HT1080 (cell line): Measurements from ENCODE around the gene ZMYND8. TPM values are rescaled to one million over a fixed set of nuclear protein-coding genes. Genes with fewer than 3 reads are reported as not detected.
"Not testable (repeated sequence)": the region's sequence is repeated elsewhere in the genome, so short reads cannot be mapped to it uniquely, and the experiment has no call there.

Experiments used
- DNase-seq: peaks from one replicate; pipeline ENCODE4 v3.0.0-alpha.2; 2015; ENCODE audit warnings: low read depth
- total RNA-seq: library from RNA; depleted of rRNA; stranded (reverse); fragments of >200 nt; shearing (Covaris generic); gene quantifications from 2 replicates; pipeline ENCODE4 v1.2.3, GENCODE V29; 2014

Gene ZMYND8
- total RNA-seq, 1 experiment from 2014 or later, result 23.7 TPM

DNA sequence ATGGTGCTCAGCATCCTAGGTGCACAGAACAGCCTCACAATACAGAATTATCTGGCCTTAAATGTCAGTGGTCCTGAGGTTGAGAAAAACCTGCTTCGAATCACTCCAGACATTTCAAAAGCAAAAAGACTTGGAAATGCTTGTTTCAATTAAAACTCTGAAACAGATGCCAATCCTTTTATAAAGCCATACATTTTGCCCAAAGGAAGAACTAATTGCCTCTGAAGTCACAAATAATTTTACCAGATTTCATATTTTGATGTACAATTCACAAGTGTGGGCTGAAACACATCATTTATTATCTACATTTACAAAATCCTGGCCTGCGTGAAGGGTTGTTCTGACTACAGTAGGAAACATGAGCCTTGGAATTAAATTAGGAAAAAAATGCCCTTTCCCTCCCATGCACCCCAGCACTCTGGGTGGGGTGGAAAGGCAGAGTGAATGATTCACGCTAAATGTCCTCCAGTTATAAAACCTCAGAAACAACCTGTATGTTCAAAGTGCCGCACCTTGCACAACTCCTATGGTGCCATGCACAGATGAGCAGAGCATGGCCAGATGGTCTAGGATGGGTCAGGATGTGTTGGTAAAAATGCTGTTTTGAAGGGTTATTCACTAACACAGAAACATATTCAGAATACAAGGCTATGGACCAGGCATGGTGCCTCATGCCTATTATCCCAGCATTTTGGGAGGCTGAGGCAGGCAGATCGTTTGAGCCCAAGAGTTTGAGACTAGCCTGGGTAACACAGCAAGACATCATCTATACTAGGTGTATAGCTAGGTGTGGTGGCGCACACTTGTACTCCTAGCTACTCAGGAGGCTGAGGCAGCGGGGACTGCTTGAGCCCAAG lies 87.0 kb downstream of the ZMYND8 start:
- no peak for DNase-seq

DNA sequence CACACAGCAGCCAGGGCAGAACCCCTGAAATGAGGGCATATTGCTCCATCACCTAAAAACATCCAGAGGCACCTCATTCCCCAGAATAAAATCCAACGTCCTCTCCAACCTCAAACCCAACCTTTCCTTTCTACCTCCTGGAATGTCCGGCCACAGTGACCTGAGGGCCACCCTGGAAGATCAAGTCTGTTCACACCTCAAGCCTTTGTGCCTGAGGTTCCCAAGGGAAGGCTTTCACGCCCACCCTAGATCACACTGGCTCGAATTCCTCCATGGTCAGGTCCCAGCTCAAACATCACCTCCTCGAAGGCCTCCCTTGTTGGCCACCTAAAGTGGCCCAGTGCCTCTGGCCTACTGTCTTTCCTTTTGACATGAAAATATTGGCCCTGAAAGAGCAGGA lies 88.9 kb downstream of the ZMYND8 start:
- no peak for DNase-seq

DNA sequence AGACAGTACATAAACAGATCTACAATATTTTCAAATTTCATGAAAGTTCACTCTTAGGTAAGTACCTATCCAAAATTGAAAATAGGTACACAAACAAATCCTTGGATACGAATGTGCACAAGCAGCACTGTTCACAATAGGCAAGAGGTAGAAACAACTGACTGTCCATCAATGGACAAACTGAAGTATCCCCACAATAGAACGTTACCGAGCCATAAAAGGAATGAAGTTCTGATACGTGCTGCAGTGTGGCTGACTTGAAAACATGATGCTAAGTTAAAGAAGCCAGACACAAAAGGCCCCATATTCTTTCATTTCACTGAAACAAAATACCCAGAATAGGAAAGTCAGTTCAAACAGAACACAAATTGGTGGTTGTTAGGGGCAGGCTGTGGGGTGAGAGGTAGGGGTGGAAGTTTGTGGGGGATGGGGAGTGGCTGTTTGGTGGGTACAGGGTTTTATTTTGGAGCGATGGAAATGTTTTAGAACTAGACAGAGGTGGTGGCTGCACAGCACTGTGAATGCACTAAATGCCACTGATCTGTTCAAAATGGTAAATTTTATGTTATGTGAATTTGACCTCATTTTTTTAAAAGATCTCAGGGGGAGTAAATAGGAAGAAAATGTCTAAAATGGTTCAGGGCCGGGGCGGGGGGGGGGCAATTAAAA lies 89.5 kb downstream of the ZMYND8 start:
- no peak for DNase-seq

DNA sequence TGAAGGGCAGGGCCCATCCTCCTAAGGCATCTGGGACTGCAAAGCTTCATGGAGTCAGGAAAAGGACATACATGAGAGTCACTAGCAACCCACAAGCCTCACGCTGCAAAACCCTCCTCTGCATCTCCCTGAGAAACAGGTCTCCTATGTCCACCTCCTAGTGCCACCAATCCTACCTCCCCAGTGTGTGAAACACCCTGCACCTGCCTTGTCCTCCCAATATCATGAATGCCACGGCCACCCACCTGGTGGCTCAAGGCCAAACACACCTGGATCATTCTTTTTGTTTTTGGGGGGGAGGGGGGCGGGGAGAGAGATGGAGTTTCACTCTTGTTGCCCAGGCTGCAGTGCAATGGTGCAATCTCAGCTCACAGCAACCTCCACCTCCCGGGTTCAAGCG lies 90.5 kb downstream of the ZMYND8 start:
- no peak for DNase-seq

DNA sequence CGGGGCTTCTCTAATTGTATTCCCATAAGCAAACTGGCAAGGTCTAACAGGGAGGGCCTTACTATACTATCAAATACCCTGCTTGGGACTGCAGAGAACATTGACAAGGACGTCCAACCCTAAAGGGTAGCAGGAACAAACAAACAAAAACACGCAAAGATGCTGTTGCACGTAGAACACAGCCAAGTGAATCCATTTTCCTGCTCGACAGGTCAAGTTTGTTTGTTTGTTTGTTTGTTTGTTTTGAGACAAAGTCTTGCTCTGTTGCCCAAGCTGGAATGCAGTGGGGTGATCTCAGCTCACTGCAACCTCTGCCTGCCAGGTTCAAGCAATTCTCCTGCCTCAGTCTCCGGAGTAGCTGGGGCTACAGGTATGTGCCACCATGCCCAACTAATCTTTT lies 91.3 kb downstream of the ZMYND8 start:
- no peak for DNase-seq

DNA sequence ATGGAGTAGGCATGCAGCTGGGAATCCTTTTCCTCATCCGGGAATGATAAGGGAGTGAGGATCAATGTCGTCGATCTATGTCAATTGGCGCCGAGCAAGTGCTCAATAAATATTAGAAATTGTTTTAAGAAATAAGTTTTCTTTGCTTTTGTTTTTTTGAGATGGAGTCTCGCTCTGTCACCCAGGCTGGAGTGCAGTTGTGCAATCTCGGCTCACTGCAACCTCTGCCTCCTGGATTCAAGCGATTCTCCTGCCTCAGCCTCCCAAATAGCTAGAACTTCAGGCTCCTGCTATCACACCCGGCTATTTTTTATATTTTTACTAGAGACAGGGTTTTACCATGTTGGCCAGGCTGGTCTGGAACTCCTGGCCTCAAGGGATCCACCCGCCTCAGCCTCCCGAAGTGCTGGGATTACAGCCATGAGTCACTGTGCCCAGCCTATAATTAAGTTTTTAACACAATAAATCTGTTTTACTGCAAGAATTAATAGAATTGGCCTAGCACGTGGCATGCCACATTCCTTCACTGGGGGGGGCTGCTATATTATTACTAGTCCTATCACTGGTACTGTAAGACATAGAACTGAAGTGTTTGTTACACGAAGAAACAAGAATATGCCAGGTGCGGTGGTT lies 92.2 kb downstream of the ZMYND8 start:
- not testable (repeated sequence) for DNase-seq

DNA sequence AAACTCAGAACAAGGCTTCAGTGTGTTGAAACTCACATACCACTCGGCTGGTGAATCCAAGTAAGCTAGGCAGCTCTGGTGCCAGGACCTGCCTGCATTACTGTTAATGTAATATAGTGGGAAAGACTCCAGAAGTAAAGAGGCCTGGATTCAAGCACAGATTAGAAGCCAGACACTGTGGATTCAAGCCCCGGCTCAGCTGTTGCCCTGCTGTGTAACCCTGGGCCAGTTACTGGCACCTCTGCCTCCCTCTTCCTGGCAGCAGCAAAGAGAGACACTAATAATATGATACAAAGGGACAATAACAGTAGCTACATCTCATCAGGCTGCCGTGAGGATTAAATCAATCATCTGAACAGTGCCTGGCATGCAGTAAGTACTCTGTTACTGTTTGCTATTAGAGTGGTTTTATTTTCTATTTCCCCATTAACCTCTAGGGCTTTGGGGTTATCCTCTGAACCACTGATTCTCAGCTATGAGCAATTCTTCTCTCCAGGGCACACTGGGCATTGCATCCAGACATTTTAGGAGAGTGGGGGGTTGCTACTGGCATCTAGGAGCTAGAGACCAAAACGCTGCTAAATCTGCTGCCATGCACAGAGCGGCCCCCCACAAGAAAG lies 92.9 kb downstream of the ZMYND8 start:
- no peak for DNase-seq

DNA sequence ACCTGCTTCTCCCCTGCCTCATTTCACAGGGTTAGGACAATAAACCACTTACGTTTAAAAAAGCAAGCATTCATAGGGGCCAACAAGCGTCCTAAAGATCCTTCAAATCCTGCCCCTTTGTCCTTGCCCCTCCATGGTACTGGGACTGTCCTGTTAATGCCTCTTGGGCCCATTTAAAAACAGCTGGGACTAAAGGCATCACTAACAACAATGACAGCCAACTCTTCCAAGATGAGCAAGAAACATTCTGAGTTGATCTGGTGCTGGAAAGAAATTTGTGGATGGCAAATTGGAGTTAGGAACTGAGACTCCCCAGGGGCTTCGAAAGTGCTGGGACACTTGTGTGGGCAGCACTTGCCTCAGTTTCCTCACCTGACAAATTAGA lies 93.4 kb downstream of the ZMYND8 start:
- no peak for DNase-seq

DNA sequence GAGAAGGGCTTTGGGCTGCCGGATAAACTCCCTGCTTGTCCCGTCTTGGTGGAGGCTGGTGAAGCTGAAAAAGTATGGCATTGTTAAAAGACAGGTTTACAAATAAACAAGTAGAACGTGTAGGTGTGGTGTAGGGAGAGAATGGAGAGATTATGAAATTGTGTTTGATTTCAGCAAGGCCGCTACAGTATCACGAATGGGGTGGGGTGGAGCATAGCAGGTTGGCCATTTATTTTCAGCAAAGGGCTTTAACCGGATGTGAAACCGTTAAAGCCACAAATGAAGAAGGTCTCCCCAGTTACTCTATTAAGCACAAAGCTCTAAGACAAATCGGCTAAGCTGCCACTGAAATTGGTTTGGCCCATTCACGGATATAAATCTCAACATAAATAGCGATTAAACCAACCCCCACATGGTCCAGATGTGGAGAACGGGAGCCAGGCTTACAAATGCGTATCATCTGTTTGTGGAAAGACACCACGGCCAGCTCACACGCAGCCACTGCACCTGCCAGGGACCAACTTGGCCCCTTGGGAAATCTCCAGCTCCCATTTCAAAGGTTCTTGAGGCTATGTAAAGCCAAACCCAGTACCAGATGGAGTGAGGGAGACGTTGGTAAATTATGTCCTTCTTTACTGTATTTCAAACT lies 94.0 kb downstream of the ZMYND8 start:
- DNase-seq, result no peak

DNA sequence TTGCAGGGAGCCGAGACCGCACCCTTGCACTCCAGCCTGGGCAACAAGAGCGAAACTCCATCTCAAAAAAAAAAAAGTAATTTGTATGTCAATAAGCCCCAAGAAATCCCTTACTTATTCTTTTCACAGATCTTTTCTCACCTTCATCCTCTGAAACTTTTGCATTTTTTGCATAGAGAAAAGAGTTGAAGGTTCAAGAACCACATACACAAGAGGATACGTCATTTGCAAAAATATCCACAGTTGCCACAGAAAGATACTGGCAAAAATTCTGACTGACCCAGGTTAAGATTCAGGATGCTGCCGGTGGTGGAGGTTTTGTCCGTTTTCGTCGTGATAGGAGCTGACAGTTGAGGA lies 94.5 kb downstream of the ZMYND8 start:
- DNase-seq, result no peak

DNA sequence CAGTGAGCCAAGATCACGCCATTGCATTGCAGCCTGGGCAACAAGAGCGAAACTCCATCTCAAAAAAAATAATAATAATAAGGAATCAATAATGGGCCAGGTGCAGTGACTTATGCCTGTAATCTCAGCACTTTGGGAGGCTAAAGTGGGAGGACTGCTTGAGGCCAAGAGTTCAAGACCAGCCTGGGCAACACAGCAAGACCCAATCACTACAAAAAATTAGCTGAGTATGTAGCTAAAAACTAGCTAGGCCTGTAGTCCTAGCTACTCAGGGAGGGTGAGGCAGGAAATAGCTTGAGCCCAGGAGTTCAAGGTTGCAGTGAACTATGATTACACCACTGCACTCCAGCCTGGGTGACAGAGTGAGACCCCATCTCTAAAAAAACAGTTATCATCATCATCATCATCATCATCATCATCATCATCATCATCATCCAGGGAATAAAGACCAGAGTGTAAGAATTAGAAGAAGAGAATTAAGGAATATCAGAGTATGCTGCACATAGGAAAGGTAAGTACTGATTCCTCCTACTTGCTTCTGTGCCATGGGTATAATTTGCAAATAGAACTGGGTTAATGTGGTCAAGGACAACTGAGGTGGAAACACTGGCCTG lies 95.2 kb downstream of the ZMYND8 start:
- not testable (repeated sequence) for DNase-seq

DNA sequence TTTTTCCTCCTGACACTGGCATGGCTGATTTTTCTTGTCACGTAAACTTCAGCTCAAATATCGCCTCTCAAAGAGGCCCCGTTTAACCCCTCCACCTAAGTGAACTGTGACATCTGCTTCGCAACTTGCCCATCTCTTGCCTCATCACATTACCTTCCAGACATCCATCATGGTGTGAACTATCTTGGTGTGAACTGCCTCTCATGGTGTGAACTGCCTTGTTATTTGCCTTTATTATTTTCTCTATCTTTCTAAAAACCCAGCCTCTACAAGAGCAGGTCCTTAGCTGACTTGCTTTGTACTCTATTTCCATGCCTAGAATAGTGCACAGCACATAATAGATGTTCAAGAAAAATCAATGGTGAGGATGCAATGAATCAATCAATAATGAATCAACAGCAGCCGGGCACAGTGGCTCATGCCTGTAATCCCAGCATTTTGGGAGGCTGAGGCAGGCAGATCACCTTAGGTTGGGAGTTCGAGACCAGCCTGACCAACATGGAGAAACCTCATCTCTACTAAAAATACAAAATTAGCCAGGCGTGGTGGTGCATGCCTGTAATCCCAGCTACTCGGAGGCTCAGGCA lies 95.9 kb downstream of the ZMYND8 start:
- DNase-seq, result not testable (repeated sequence)

DNA sequence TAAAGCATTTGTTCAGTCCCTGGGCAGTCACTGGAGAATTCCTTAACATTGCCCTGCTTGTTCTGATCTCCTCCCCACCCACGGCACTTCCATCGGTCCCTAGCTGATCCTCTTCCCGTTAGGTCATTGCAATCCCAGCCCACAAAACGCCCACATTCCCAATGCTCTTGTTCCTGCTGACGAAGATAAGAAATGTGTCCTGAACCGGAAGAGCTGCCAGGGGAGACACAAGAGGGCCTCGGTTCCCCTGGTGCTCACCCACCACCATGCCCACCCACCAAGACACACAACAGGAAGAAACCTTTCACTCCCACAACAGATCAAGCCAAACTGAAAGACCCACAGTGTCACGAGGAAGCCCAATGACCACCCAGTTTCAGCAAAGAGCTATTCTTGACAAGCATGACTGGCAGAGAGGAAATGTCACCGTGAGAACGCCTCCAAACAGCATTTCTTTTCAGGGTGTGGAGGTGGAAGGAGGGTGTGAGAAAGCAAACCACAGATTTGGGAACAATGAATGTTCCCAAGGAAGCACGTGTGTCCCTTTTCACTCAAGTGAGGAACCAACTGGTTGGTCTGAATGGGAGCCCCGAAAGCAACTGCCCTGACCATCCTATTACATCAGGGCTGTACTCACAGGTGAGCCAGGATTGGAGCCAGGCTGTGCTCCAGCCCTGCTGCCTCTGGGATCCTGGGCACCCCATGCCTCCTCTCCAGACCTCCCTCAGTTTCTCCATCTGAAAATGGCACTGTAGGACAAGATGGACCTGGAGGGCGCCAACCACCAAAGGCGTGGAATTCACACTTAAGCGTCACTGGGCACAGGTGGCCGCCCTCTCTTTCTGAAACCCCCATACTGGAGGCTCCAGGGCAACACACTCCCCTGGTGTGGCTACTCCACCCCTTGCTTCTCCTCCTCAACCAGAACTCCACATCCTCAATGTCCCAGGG lies 97.5 kb downstream of the ZMYND8 start:
- no peak for DNase-seq

DNA sequence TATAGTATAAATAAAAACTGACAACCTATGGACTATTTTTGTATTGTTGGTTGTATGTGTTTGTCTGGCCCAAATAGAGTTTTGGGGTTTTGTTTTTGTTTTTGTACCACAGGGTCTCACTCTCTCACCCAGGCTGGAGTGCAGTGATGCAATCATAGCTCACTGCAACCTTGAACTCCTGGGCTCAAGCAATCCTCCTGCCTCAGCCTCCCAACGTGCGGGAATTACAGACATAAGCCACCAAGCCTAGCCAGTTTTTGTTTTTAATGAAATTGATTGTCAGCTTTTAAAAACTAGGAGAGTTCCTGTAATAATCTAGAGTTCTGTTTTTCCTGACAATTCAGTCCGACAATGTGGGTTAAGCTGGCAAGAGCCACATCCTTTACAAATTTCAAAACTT lies 98.7 kb downstream of the ZMYND8 start:
- no peak for DNase-seq

DNA sequence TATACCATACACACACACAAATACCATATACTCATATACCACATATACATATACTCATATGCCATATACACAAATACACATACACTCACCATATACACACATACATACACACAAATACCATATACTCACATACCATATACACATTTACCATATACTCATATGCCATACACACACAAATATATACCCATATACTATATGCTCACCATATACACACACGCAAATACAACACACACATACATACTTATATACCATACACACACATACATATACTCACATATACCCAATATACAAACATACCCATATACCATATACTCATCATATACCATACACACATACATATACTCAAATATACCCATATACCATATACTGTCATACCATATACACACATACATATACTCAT lies 99.2 kb downstream of the ZMYND8 start:
- DNase-seq, result no peak

DNA sequence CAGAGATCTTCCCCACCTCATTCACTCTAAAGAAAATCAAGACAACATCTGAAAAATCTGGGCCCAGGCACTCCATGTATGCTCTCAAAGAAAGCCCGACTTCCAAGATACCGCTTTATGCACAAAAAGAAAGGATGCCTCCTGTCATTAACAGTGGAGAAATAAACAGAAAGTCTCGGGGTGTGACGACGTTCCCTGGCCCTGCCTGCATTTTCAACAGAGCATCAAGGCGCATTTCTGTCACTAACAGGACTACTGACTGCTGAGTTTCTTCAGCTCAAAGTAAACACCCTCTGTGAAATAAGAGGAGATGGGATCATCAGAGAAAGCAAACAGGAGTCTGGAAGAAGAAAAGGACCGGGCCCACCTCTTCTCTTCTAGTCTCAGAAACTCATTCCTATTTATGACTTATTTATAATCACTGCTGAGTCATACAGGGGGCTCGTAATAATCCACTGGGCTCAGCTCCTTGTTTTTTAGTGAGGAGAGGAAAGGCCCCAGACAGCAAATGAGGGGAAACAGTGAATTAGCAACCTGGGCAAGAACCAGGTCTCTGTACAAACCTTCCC lies 99.7 kb downstream of the ZMYND8 start:
- no peak for DNase-seq

DNA sequence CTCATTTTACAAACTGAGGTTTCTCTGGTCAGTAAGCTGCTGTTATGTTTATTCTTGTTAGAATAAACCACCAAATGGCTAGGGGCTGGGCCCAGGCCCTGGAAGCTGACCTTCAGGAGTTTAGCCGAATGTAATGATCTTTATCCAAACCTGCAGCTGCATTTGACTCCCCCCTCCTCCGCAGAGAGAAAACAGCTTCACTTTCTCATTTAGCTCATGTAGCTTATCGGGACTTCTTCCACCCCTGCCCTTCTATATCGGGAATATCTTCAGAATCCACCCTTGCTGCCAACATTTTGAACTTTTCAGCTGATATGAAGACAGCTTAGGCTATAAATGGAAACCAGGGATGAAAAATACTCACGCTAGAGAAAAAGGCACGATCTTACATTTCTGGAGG lies 102.6 kb downstream of the ZMYND8 start:
- DNase-seq, result no peak

DNA sequence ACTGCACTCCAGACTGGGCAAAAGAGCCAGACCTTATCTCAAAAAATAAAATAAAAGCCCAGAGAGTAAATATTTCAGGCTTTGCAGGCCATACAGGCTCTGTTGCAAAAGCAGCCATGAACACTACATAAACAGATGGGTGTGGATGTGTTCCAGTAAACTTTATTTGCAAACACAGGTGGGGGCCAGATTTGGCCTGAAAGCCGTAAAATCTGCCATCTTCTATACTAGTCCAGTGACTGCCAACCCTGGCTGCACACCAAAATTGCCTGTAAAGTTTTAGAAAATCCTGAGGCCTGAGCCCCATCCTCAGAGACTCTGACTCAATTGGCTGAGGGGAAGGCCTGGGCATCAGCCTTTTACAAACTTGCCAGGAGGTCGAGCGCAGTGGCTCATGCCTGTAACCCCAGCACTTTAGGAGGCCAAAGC lies 103.6 kb downstream of the ZMYND8 start:
- no peak for DNase-seq
